Tibial nerve (tissue), 4 donors: ENCODE data around the gene CGNL1.

ENCODE experiments used
- EP300 ChIP-seq, 2 donors: sonication (generic); formaldehyde crosslinking; IDR thresholded peaks; one replicate each; pipeline ENCODE4 v1.6.1; 2017; ENCODE audit warnings: antibody characterized with exemption in 2 of 2, mild to moderate bottlenecking in 1 of 2
- POLR2A ChIP-seq, 2 donors: fragments of 450-650 bp; IDR thresholded peaks; one replicate each; pipeline ENCODE4 v1.6.1; 2017; ENCODE audit warnings: antibody characterized with exemption in 2 of 2, mild to moderate bottlenecking in 2 of 2, moderate library complexity in 2 of 2
- TF ChIP-seq, protein P1 (sequence below), 5 experiments: fragments of 200-600 bp in 3 of 5; fragments of 450-650 bp in 2 of 5; sonication (generic) in 3 of 5; IDR thresholded peaks; one replicate each; pipeline ENCODE4 v1.5.1; 2016 to 2019; ENCODE audit warnings: antibody characterized with exemption in 5 of 5, mild to moderate bottlenecking in 3 of 5, moderate library complexity in 2 of 5

GRCh38 chr15:57548351-57548750, 172.0 kb downstream of the CGNL1 start:
- TF ChIP-seq, protein P1, sequence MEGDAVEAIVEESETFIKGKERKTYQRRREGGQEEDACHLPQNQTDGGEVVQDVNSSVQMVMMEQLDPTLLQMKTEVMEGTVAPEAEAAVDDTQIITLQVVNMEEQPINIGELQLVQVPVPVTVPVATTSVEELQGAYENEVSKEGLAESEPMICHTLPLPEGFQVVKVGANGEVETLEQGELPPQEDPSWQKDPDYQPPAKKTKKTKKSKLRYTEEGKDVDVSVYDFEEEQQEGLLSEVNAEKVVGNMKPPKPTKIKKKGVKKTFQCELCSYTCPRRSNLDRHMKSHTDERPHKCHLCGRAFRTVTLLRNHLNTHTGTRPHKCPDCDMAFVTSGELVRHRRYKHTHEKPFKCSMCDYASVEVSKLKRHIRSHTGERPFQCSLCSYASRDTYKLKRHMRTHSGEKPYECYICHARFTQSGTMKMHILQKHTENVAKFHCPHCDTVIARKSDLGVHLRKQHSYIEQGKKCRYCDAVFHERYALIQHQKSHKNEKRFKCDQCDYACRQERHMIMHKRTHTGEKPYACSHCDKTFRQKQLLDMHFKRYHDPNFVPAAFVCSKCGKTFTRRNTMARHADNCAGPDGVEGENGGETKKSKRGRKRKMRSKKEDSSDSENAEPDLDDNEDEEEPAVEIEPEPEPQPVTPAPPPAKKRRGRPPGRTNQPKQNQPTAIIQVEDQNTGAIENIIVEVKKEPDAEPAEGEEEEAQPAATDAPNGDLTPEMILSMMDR (IDR thresholded peaks at IDR 0.05): no peak
- TF ChIP-seq POLR2A (IDR thresholded peaks at IDR 0.05): no peak
- no peak for TF ChIP-seq EP300 (IDR thresholded peaks at IDR 0.05)
